ENCODE results near the gene MTRF1L.
A peak's percentile ranks its signal among the peaks of the same experiment; 100 is the strongest.
"Not testable (repeated sequence)": the region's sequence is repeated elsewhere in the genome, so short reads cannot be mapped to it uniquely, and the experiment has no call there.

The MTRF1L gene

DNA sequence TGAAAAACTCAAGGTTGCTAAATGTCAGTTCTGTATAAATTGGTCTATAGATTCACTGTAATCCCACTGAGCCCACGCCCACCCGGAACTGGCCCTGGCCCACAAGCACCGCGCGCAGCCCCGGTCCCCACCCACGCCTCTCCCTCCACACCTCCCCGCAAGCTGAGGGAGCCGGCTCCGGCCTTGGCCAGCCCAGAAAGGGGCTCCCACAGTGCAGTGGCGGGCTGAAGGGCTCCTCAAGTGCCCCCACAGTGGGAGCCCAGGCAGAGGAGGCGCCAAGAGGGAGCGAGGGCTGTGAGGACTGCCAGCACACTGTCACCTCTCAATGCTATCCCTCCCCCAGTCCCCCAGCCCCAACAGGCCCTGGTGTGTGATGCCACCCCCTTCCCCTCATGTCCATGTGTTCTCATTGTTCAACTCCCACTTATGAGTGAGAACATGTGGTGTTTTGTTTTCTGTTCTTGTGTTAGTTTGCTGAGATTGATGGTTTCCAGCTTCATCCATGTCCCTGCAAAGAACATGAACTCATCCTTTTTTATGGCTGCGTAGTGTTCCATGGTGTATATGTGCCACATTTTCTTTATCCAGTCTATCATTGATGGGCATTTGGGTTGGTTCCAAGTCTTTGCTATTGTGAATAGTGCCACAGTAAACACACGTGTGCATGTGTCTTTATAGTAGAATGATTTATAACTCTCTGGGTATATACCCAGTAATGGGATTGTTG is 36.2 kb downstream of the MTRF1L start:
- DNase-seq = not testable (repeated sequence)

GRCh38 chr6:152959333-152959732 is 43.2 kb downstream of the MTRF1L start:
- no peak for DNase-seq

- DNase-seq = no peak
Measured at GRCh38 chr6:152957796-152958195, 44.7 kb downstream of the MTRF1L start.

DNA sequence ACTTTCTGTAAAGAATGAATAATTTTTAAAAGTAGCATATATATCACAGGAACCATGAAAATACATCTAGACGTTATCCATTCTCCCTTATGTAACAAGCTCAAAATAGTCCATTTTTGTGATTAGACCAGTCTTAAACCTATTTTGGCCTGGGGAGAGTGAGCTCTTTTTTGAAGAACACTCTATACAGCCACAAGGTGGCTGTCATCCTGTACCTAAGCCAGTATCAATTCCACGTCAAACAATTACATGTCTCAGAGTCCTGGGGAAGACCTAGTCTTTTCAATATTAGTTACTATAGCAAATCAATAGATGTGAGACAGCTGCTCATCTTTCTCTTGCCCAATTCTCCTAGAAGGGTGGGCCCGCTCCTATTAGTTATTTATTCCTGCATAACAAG is 48.1 kb downstream of the MTRF1L start:
- DNase-seq = no peak

DNA sequence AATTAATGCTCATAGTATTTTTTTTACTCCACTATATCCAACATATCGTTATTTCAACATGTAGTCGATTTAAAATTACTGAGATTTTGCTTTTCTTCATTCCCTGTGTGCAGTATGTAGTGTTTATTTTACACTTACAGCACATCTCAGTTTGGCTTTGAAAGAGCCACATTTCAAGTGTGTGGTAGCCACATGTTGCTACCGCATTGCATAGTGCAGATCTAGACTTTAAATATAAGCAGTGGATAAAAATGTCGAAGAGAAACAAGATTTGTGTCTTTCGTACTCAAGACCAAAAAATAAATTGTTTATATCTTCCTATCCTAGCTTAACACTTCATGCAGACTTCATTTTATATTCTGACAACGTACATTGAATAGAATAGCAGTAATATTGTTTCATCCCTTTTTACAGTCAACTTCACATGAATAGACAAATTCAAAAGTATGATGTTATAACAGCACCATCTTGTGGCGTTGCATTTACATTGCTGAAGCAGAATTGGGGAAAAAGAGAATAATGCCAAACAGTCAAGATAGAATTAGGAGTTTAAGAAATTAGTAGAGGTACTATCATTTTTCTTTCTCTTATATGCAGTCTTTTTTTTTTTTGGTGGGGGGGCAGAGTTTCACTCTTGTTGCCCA is 49.5 kb downstream of the MTRF1L start:
- DNase-seq = peak; percentile 46

GRCh38 chr6:152952045-152952444 is 50.5 kb downstream of the MTRF1L start:
- DNase-seq = peak; percentile 65

DNA sequence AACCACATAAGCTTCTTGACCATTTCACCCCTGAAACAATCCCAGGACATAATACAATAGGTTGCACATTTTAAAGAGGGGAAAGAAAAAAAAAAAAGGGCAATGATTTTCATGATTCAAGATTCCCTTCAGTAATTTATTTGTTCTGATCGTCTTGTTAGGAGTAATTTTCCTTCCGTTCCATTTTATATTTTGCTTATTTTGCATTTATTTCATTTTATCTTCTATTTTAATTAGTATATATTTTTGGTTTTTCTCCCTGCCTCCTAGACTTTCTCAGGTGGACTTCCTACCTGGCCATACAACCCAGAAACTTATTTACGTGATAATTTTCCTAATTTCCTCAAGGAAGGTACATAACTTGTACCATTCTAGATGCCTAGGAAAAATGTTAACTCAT is 52.3 kb downstream of the MTRF1L start:
- no peak for DNase-seq

DNA sequence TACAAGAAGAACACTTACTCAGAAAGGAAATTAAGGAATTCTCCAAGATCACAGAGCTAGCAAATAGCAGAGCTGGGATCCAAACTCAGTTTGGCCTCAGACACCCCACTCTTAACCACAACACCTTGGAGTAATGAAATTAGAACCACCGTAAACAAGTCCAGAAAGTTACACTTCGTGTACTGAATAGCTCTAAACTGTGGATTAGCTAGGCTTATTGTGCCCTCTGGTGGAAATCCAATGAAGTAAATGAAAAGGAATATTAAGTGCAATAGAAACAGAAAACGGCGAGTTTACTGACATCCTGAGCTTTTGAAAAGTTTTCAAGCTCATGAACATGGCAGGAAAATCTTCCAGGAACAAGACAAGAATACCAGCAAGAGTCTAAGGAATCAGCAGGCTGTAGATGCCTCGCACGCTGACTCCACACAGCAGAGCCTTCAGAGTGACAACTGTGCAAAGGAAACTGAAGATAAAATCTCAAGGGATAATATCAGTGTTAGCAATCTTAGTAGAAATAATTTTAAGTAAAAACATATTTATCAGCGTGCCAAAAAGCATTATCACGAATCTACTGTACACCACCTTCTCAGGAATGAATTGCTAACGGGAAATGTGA is 54.2 kb downstream of the MTRF1L start:
- DNase-seq = peak; percentile 48

GRCh38 chr6:152946995-152947394 is 55.5 kb downstream of the MTRF1L start:
- no peak for DNase-seq

GRCh38 chr6:152946484-152946883 is 56.0 kb downstream of the MTRF1L start:
- DNase-seq = no peak

GRCh38 chr6:152943260-152943897 is 59.1 kb downstream of the MTRF1L start:
- DNase-seq = no peak

DNA sequence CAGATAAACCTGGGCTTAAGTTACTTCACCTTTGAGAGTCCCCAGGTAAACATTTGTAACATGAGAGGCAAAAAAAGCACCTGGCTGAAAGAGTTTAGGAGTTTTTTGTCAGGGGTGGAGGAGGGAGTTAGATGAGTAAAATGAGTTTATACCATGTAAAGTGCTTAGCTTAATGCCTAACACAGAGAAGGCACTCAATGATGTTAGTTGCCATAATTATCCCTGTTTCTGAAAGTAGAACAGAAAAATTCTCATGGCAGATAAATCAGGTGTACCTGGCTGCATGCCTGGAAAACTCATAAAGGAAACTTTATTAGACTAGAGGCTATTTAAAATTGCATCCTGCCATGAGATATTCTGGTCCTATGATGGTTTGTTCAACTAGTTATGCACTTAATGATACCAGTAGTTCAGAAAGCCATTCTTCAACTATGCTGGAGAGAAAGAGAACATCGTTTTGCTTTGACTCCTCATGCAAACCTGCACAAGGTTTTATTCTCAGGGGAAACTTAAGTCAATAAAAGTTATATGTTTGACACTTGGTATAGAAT is 60.1 kb downstream of the MTRF1L start:
- no peak for DNase-seq

DNA sequence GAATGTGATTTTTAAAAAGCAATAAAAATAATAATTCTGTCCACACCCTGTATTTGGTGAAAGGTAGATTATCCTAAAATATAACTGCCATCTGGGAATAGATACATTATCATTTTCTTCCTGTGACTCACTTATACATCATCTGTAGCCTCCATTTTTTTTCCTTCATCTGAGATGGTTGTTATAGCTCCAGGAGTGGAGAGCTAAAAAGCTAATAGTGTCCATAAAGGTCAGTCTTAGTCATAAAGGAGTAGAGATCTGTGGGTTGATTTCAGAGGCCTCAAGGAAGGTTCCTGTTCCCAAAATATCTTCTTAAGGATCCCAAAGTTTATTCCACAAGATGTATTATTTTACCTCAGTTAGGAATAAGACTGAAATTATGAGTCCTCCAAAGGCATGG is 60.8 kb downstream of the MTRF1L start:
- no peak for DNase-seq

All from EL (cell line).